MCF 10A (cell line): ENCODE results near the gene LRRC27. TPM values are rescaled to one million over a fixed set of nuclear protein-coding genes. Genes with fewer than 3 reads are reported as not detected.
"Not testable (repeated sequence)": the region's sequence is repeated elsewhere in the genome, so short reads cannot be mapped to it uniquely, and the experiment has no call there.

Experiments used
- BruUV-seq: library from RNA; stranded (reverse); fragments of 400-500 nt; replicated peaks from 2 replicates; lab custom pipeline; 2021; lab: Mats Ljungman, UMichigan
- CTCF ChIA-PET: fragments of 300-600 bp; sonication (Branson Sonifier 250); formaldehyde crosslinking; extraction: SDS; loops from one replicate; lab custom pipeline; 2021; ENCODE audit warnings: antibody characterized with exemption, inconsistent platforms; lab: Yijun Ruan, JAX
- POLR2A ChIA-PET: fragments of 300-600, 350-650 bp; sonication (Branson Sonifier 250); formaldehyde crosslinking; extraction: SDS; loops from one replicate; lab custom pipeline; 2020; ENCODE audit warnings: antibody characterized with exemption, inconsistent platforms; lab: Yijun Ruan, JAX
- DNase-seq: peaks from one replicate; pipeline ENCODE4 v3.0.0-alpha.2; 2018; ENCODE audit not compliant: unreplicated experiment
- H3K27ac Mint-ChIP-seq: one replicate; pipeline ENCODE4 v1.8.0; 2022; ENCODE audit warnings: mild to moderate bottlenecking, low read depth, mixed read lengths; ENCODE audit not compliant: unreplicated experiment
- H3K27me3 Mint-ChIP-seq: one replicate; pipeline ENCODE4 v1.8.0; 2022; ENCODE audit warnings: mixed read lengths; ENCODE audit not compliant: insufficient read depth, unreplicated experiment
- H3K36me3 Mint-ChIP-seq: one replicate; pipeline ENCODE4 v1.8.0; 2022; ENCODE audit warnings: mild to moderate bottlenecking, moderate library complexity, mixed read lengths; ENCODE audit not compliant: insufficient read depth, unreplicated experiment
- H3K4me1 Mint-ChIP-seq: one replicate; pipeline ENCODE4 v1.8.0; 2022; ENCODE audit warnings: mixed read lengths; ENCODE audit not compliant: insufficient read depth, unreplicated experiment
- H3K4me3 Mint-ChIP-seq: one replicate; pipeline ENCODE4 v1.8.0; 2022; ENCODE audit warnings: mild to moderate bottlenecking, moderate library complexity, mixed read lengths; ENCODE audit not compliant: unreplicated experiment
- H3K9me3 Mint-ChIP-seq: one replicate; pipeline ENCODE4 v1.8.0; 2022; ENCODE audit warnings: mixed read lengths; ENCODE audit not compliant: unreplicated experiment
- intact Hi-C: fragments of 100-400 bp; cut with micrococcal nuclease; formaldehyde crosslinking; loops from 2 replicates; pipeline ENCODE4 v1.14.1; 2022
- total RNA-seq: library from RNA; stranded (reverse); gene quantifications from 2 replicates; pipeline ENCODE4 v1.2.3, GENCODE V29; 2022
- TF ChIP-seq, protein P1 (sequence below): fragments of 200-600 bp; IDR thresholded peaks from one replicate; pipeline ENCODE4 v1.8.0; 2022; ENCODE audit warnings: antibody characterized with exemption, mild to moderate bottlenecking; ENCODE audit not compliant: unreplicated experiment

The LRRC27 gene
- total RNA-seq, 1 experiment from 2014 or later = 9.1 TPM

DNA sequence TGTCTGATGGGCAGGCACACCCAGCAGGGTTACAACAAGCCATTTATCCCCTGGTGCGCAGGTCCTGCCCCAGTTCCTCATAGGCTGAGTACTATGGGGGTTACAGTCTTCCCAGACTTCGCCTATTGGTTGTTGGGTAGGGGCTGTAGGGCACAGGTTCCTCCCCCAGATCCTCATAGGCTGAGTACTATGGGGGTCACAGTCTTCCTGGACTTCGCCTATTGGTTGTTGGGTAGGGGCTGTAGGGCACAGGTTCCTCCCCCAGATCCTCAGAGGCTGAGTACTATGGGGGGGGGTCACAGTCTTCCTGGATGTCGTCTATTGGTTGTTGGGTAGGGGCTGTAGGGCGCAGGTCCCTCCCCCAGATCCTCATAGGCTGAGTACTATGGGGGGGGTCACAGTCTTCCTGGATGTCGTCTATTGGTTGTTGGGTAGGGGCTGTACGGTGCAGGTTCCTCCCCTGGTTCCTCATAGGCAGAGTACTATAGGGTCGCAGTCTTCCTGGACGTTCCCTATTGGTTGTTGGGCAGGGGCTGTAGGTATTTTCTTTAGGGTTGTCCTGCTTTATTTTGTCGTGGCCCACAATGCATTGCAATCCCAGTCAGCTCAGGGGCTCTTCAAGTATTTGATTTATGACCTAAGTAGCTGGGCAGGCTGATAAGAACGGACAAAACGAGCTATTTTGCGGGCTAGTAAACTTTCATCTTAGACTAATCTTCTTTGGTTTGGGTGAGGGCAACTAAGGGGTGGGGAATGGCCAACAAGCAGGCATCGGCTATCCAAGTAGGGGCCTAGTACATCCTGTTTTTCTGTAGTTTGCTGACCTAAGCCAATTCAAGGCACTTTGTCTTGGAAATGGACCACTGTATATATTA is 3.4 kb downstream of the LRRC27 start:
- Mint-ChIP-seq H3K27me3 (no peaks in the 10 kb centered on the region), H3K36me3 (peaks cover 21% of the 10 kb centered on the region), H3K9me3 (no peaks in the 10 kb centered on the region), H3K27ac (no peak overlapping the region), H3K4me3 (no peak overlapping the region), H3K4me1 (peaks cover 1% of the 10 kb centered on the region)
- intact Hi-C loops = no loop called here
- TF ChIP-seq, protein P1, sequence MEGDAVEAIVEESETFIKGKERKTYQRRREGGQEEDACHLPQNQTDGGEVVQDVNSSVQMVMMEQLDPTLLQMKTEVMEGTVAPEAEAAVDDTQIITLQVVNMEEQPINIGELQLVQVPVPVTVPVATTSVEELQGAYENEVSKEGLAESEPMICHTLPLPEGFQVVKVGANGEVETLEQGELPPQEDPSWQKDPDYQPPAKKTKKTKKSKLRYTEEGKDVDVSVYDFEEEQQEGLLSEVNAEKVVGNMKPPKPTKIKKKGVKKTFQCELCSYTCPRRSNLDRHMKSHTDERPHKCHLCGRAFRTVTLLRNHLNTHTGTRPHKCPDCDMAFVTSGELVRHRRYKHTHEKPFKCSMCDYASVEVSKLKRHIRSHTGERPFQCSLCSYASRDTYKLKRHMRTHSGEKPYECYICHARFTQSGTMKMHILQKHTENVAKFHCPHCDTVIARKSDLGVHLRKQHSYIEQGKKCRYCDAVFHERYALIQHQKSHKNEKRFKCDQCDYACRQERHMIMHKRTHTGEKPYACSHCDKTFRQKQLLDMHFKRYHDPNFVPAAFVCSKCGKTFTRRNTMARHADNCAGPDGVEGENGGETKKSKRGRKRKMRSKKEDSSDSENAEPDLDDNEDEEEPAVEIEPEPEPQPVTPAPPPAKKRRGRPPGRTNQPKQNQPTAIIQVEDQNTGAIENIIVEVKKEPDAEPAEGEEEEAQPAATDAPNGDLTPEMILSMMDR = no peak
- no TSS peak for BruUV-seq
- no peak for DNase-seq
- POLR2A ChIA-PET = no interaction called here
- CTCF ChIA-PET = no interaction called here

DNA sequence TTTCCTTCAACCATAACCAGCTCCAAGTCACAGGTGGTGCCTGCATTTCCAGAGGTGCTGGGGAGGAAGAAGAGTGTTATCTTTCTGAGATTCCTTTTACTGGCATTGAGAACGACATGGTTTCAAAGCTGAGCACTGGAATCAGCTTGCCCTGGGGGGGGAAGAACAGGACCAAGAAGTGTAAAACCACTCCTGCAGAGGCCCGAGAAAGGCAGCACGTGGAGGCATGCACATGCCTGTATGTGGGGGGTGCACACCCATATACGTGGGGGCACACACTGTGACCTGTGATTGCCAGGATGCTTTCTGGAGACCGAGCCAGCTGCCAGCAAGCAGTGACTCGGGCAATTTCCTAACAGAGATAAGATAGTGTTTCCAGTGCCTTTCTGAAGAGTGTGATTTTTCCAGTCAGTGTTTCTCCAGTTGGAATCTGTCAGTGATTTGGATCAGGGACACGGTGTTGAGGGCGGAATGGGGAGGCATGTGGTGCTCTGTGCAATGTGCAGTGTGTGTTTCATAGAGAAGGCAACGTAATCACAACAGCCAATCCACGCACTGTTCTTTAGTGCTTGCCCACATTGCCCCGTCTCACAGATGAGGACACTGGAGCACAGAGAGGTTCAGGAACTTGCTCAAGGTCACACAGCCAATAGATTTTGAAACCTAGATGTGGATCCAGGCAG is 4.2 kb downstream of the LRRC27 start:
- CTCF ChIA-PET = no interaction called here

DNA sequence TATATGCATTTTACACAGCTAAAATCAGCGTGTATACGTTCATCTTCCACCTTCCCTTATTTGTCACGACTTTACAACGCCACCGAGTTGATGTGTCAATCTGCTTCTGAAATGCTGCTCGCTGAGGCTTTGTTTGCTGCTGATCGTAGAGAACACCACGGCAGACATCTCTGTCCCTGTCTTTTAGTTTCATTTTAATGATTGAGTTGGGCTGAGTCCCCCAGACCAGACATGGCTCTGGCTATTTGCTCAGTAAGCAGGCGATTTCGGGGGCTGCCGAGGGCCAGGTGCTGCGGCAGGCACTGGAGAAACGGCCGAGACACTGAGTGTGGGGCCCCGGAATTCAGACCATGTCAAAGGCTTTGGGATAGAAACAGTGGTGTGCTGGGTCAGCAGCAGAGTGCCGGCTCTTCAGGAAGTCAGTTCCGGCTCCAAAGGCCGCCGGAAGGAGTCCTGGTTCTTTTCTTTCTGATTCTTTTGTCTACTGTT is 5.0 kb downstream of the LRRC27 start:
- CTCF ChIA-PET = interaction anchor here (1.2 kb wide), 1 partner anchor 14 kb away, joined by 5 read pairs; no protein-coding TSS in a partner anchor
- Mint-ChIP-seq H3K4me1 (no peaks in the 10 kb centered on the region), H3K27me3 (no peaks in the 10 kb centered on the region), H3K9me3 (no peaks in the 10 kb centered on the region), H3K36me3 (peaks cover 14% of the 10 kb centered on the region), H3K4me3 (no peak overlapping the region), H3K27ac (no peak overlapping the region)
- TF ChIP-seq, protein P1 = no peak
- BruUV-seq = no TSS peak
- POLR2A ChIA-PET = no interaction called here
- no peak for DNase-seq
- intact Hi-C loops = no loop called here

More for the DNA sequence above, 4.2 kb downstream of the LRRC27 start:
- Mint-ChIP-seq H3K4me3 (no peak overlapping the region), H3K4me1 (no peaks in the 10 kb centered on the region), H3K27me3 (no peaks in the 10 kb centered on the region), H3K27ac (no peak overlapping the region), H3K36me3 (peaks cover 21% of the 10 kb centered on the region), H3K9me3 (no peaks in the 10 kb centered on the region)
- no TSS peak for BruUV-seq
- DNase-seq = no peak
- intact Hi-C loops = no loop called here
- TF ChIP-seq, protein P1 = no peak
- POLR2A ChIA-PET = no interaction called here

DNA sequence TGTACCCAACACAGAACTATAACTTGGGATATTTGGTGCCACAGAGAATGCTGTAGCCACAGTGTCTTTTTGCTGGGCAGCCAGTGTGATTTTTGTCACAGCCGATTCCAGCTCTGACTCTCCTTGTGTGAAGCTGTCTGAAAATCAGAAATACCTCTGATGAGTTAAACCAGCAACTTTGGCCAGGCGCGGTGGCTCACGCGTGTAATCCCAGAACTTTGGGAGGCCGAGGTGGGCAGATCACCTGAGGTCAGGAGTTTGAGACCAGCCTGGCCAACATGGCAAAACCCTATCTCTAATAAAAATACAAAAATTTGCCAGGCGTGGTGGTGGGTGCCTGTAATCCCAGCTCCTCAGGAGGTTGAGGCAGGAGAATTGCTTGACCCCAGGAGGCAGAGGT is 5.9 kb downstream of the LRRC27 start:
- BruUV-seq, POLR2A ChIA-PET, DNase-seq, H3K4me1 Mint-ChIP-seq, H3K27ac Mint-ChIP-seq, H3K27me3 Mint-ChIP-seq, intact Hi-C loops, H3K4me3 Mint-ChIP-seq, H3K9me3 Mint-ChIP-seq: not testable (repeated sequence)
- peaks cover 14% of the 10 kb centered on the region for H3K36me3 Mint-ChIP-seq
- CTCF ChIA-PET = interaction anchor here (1.1 to 1.2 kb wide), 2 partner anchors 10 to 14 kb away, joined by 4 to 5 read pairs; no protein-coding TSS in a partner anchor
